Measurements from ENCODE around the gene ZNF576.
"Not testable (repeated sequence)": the region's sequence is repeated elsewhere in the genome, so short reads cannot be mapped to it uniquely, and the experiment has no call there.

DNA sequence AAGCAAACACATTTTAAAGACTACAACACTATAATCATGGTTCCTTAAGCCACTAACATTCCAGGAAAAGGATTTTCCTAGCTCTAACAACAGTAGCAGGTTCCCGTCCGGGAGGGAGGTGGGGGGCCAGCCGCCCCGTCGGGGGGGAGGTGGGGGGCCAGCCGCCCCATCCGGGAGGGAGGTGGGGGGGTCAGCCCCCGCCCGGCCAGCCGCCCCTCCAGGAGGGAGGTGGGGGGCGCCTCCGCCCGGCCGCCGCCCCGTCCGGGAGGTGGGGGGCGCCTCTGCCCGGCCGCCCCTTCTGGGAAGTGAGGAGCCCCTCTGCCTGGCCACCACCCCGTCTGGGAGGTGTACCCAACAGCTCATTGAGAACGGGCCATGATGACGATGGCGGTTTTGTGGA lies 48.5 kb upstream of the ZNF576 start:
- not testable (repeated sequence) for TF ChIP-seq CTCF (IDR thresholded peaks at IDR 0.05; ENCODE audit: low read depth, low read length, missing input control); RAD21 (IDR thresholded peaks at IDR 0.05); TAF1 (conservative IDR thresholded peaks at IDR 0.05); REST (IDR thresholded peaks at IDR 0.05); MAX (IDR thresholded peaks at IDR 0.05); SP1 (IDR thresholded peaks at IDR 0.05); EGR1 (IDR thresholded peaks at IDR 0.05; ENCODE audit: low read depth in 2 of 2); JUND (IDR thresholded peaks at IDR 0.05); HNF4G (IDR thresholded peaks at IDR 0.05); GABPA (IDR thresholded peaks at IDR 0.05 in 1 of 2, conservative IDR thresholded peaks at IDR 0.05 in 1 of 2)
